NCI-H2107 (cell line): ENCODE measurements around the gene EMC6.

Experiments used
- DNase-seq: peaks from one replicate; lab custom pipeline; 2025; lab: John Stamatoyannopoulos, UW

The EMC6 gene

GRCh38 chr17:3710951-3711383 is 42.4 kb downstream of the EMC6 start:
- no peak for DNase-seq

- no peak for DNase-seq
Measured at GRCh38 chr17:3712811-3713463, 44.3 kb downstream of the EMC6 start.

GRCh38 chr17:3715296-3715695 is 46.7 kb downstream of the EMC6 start:
- DNase-seq = no peak

GRCh38 chr17:3718201-3718600 is 49.6 kb downstream of the EMC6 start:
- no peak for DNase-seq

GRCh38 chr17:3719265-3719664 is 50.7 kb downstream of the EMC6 start:
- no peak for DNase-seq
